Esophagus (tissue), 2 donors: ENCODE results near the gene ZXDB. TPM values are rescaled to one million over a fixed set of nuclear protein-coding genes. Genes with fewer than 3 reads are reported as not detected.

ENCODE experiments used
- H3K27ac ChIP-seq, 2 donors: one replicate each; pipeline ENCODE4 v1.5.1; 2013; ENCODE audit warnings: low read depth in 2 of 2, mild to moderate bottlenecking in 2 of 2, inconsistent platforms in 1 of 2, low read length in 1 of 2, moderate library complexity in 1 of 2
- H3K27me3 ChIP-seq, 2 donors: one replicate each; pipeline ENCODE4 v1.6.1; 2013; ENCODE audit warnings: low read length in 2 of 2, control low read depth in 1 of 2, mild to moderate bottlenecking in 1 of 2; ENCODE audit not compliant: insufficient read depth in 2 of 2, control insufficient read depth in 1 of 2
- H3K36me3 ChIP-seq, 2 donors: one replicate each; pipeline ENCODE4 v1.6.1; 2013; ENCODE audit warnings: low read length in 1 of 2; ENCODE audit not compliant: control insufficient read depth in 2 of 2, insufficient read depth in 2 of 2
- H3K4me1 ChIP-seq, 2 donors: one replicate each; pipeline ENCODE4 v1.6.1; 2013; ENCODE audit warnings: low read length in 1 of 2; ENCODE audit not compliant: control insufficient read depth in 2 of 2, insufficient read depth in 2 of 2
- H3K4me3 ChIP-seq, 2 donors: one replicate each; pipeline ENCODE4 v1.5.1; 2013; ENCODE audit warnings: low read length in 2 of 2, mild to moderate bottlenecking in 2 of 2, low read depth in 1 of 2, moderate library complexity in 1 of 2
- H3K9me3 ChIP-seq, 2 donors: one replicate each; pipeline ENCODE4 v1.6.1; 2013; ENCODE audit warnings: mild to moderate bottlenecking in 2 of 2, low read depth in 1 of 2, low read length in 1 of 2, moderate library complexity in 1 of 2; ENCODE audit not compliant: control insufficient read depth in 2 of 2, insufficient read depth in 1 of 2
- polyA plus RNA-seq, 2 donors: library from polyadenylated mRNA; stranded (reverse); fragments of 200-250 nt; gene quantifications; one replicate each; pipeline ENCODE4 v1.2.3, GENCODE V29; 2013
- donor health status: healthy with polysubstance abuse.
- donor health status: Bipolar disorder and iron deficiency.

The ZXDB gene
- polyA plus RNA-seq, 2 donors, result 0.65 to 1.2 TPM

- Histone ChIP-seq H3K27me3 (no peaks in the 10 kb centered on the region), H3K36me3 (no peaks in the 10 kb centered on the region), H3K4me1 (no peaks in the 10 kb centered on the region), H3K9me3 (no peaks in the 10 kb centered on the region), H3K4me3 (no peak overlapping the region), H3K27ac (no peak overlapping the region)
Observed at GRCh38 chrX:57647020-57647419, 55.2 kb downstream of the ZXDB start.

Other genes with a start within 250 kb of the ZXDB start
- not detected for gene NLRP2B, start 88.2 kb downstream of the ZXDB start, polyA plus RNA-seq